Activated CD8-positive, alpha-beta memory T cell treated with anti-CD3 and anti-CD28 coated beads for 4 hours (primary cell): ENCODE data around the gene MYO18A.
"Not testable (repeated sequence)": the region's sequence is repeated elsewhere in the genome, so short reads cannot be mapped to it uniquely, and the experiment has no call there.

ENCODE experiments used
- DNase-seq, 2 donors: peaks; one replicate each; pipeline ENCODE4 v3.0.0-alpha.2; 2020; ENCODE audit warnings: low read depth in 2 of 2

The MYO18A gene

GRCh38 chr17:29147228-29147627 lies 33.0 kb downstream of the MYO18A start:
- DNase-seq: not testable (repeated sequence)

- DNase-seq: no peak
Observed at GRCh38 chr17:29146369-29146972, 33.7 kb downstream of the MYO18A start.

GRCh38 chr17:29145289-29146073 lies 34.7 kb downstream of the MYO18A start:
- DNase-seq: peak; percentile 36 to 59

GRCh38 chr17:29143894-29144293 lies 36.3 kb downstream of the MYO18A start:
- no peak for DNase-seq

- no peak for DNase-seq
Observed at GRCh38 chr17:29141514-29141876, 38.7 kb downstream of the MYO18A start.

DNA sequence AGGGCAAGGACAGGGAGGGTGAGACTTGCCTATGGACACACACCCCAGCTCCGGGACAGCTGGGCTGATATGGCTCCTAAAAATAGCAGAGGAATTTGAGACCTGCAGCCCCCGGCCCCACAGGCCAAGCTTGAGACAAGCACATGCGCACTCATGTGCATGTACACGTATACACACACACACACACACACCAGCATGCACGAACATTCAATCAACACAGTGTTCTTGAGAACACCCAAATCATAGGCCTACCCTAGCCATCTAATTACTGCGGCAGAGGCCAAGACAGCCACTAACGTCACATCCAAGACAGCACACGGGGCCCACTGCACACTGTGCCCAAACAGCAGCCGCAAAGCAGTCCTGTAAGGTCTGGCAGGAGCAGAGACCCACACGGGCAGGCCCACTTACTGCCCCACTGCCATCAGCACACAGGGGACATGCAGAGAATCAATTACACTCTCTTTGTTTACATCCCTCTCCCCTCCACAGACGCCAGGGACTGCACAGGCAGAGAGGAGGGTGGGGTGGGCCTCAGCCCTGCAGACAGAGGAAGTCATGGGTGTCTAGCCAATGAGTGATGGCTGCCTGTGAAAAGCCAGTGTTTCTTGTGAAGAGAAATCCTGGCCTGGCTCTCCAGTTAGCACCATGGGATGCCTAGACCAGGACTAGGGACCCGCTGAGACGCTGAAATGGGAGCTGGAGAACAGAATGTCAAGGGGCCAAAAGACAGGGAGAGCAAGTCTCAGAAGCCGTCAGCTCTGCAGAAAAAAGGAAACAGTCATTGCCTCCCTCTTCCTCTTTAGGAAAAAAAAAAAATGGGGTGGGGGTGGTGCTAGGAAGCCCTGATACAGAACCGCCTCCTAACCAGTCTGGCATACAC lies 39.3 kb downstream of the MYO18A start:
- peak in 1 of 2 donors; percentile 25 for DNase-seq

- DNase-seq: peak; percentile 69
Observed at GRCh38 chr17:29140051-29140621, 40.1 kb downstream of the MYO18A start.

GRCh38 chr17:29138971-29139691 lies 41.1 kb downstream of the MYO18A start:
- no peak for DNase-seq

GRCh38 chr17:29138184-29138955 lies 41.8 kb downstream of the MYO18A start:
- DNase-seq: no peak

- no peak for DNase-seq
Observed at GRCh38 chr17:29136998-29137730, 43.0 kb downstream of the MYO18A start.

GRCh38 chr17:29135464-29135863 lies 44.7 kb downstream of the MYO18A start:
- no peak for DNase-seq

DNA sequence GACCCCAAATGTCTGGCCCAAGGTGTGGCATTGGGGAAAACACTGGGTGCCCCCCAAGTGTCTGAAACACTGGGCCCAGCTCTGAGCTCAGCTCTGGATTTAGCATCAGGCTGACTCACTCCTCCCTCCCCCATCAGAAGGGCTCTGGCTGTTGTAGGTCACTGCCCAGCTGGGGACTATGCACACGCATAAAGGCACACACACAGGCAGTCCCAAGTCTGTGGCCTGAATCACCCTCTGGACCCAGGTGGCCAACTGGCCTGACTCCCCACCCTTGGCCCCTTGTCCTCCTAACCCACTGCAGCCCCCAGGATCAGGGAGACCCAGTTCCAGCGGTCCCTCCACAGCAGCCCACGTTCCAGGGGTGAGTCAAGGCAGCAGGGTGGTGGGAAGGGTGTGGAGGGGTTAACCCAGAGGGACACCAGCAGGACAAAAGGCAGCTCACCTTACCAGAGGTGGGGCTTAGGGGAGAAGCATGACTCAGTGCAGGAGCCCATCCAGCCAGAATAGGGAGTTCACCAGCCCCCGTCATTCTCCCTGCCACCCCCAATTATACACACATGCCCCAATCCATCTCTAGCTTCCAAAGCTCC lies 47.0 kb downstream of the MYO18A start:
- no peak for DNase-seq

DNA sequence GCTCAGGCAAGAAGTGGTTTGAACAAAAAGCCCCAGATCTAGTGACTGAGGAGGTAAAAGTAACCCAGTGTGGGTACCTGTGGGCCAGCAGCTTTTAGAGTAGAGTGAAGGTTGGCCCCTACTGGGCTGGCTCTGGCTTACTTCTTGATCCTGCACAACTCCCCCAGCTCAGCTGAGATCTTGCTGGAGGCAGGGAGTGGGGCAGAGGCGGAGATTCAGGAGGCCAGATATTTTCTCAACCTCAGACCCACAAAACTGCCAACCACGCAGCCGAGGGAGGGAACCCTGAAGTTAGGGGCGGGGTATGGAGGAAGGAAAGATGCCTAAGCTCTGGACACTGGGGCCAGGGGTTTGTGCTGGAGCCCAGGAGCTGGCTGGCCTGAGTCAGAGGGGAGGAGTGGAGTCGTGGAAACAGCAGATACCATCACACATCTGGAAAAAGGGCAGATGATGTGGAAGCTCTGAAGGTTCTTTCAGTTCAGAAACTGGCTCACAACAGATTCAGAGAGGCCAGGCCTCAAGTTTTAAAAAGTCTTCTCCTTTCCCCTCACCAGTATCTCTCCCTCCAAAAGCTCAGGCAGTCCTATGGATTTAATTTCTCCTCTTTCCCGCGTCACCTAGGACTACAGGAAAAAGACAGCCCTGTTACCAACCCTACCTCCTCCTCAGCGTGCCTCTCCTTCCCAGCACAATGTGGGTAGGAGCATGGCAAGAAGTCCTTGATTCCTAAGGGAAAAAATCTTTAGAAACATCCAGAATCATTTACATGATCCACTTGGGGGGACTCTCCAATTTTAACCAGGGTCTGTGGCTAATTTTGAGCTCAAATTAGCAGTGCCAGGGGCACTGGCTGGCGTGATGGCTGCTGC lies 48.1 kb downstream of the MYO18A start:
- no peak for DNase-seq

- DNase-seq: no peak
Observed at GRCh38 chr17:29129731-29130130, 50.5 kb downstream of the MYO18A start.

DNA sequence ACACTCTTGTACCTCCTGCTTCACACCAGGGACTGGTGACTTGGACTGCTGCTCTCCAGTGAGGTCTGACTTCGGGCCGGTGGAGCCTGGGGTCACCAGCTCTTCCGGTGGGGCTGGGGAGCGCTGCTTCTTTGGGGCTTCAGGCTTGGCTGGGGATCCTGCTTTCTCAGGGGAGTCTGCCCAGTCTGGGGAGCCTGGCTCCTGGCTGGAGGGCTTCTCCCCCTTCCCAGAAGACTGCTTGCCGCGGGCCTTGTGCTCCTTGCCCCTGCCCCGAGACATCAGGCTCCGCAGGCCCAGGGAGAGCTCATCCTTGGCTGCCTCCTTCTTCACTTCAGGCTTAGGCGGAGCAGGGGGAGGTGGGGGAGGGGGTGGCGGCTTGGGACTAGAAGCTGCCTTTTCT lies 52.4 kb downstream of the MYO18A start:
- no peak for DNase-seq

DNA sequence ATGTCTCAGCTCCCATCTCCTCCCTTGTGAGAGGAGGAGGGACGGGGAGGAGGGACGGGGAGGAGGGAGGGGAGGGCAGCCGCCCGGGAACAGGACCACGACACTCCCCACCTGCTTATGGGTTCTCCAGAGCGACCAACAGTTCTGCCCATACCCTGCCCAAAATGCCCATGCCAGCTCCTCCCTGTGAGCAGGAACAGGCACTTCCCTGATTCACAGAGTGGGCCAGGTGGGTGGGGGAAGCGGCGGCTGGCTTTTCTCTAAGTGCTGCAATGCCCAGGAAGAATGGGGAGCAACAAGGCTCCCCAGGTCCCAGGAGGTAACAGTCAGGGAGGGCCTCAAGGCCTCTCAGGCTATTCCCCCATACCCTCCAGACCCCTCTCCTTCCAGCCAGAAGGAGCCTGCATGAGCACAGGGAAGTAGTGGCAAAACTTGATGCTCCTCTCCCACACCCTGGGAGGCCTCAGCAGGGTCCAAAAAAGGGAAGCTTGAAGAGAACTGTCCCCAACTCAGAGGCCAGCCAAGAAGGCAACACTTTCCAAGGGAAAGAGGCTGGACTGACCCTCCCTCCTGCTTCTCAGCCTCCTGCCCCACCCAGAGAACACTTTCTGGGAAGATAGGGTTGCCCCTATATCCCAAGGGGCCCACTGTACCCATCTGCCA lies 53.8 kb downstream of the MYO18A start:
- no peak for DNase-seq

DNA sequence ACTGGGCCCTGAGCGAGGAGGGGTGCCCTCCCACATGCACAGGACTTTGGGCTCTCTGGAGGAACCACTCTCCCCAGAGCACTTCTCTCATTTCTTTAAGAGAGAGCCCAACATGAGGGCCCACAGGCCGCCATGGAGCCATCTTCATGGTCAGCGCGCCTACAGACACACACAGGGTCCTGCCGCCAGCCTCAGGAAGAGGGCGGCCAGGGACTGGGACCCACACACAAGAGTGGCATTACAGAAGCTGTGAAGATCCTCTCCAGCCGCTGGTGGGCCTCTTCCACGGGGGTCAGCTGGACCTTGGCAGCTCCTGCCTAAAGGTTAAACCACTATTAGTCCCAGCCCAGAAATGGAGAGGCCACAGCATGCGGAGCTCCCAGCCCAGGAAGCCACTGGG lies 54.5 kb downstream of the MYO18A start:
- no peak for DNase-seq

DNA sequence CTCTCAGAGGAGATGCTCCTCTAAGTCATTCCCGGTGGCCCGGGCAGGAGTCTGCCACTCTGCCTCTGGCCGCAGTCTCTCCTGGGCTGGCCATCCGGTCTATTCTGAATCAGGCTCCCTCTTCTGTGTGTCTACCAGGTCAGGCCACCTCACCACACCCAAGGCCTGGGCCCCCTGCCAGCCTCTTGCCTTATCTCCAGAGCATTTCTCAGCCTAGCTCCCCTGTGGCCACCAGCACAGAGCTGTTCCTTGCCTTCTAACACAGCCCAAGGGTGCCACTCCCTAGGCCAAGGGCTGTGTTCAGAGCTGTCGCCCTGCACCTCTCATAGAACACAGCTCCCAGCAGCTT lies 55.3 kb downstream of the MYO18A start:
- DNase-seq: no peak
